ENCODE results near the gene TMEM117. TPM values are rescaled to one million over a fixed set of nuclear protein-coding genes. Genes with fewer than 3 reads are reported as not detected.

Gene TMEM117
- total and polyA plus RNA-seq, 2 donors (not counting 3 experiments of a cell fraction or from before 2014, with no cell fraction given), result 1.2 to 3.8 TPM

- no peaks in the 10 kb centered on the region for H3K9me3 ChIP-seq (replicated peaks; ENCODE audit: control insufficient read depth, insufficient read depth, low read length)
- H3K36me3 ChIP-seq (ENCODE audit: control insufficient read depth in 2 of 2, extremely low read depth in 1 of 2, insufficient read depth in 2 of 2, low read length in 2 of 2), result no peaks in the 10 kb centered on the region
- H4K20me1 ChIP-seq (replicated peaks; ENCODE audit: control insufficient read depth, extremely low read depth, insufficient read depth, low read length), result no peaks in the 10 kb centered on the region
- intact Hi-C loops (cut with micrococcal nuclease), result no loop called here
- H3K4me1 ChIP-seq (ENCODE audit: control insufficient read depth, extremely low read depth, insufficient read depth, low read length), result no peaks in the 10 kb centered on the region
- H3K9ac ChIP-seq (replicated peaks; ENCODE audit: extremely low read depth, insufficient read depth, low read length), result no peak overlapping the region
- no peaks in the 10 kb centered on the region for H3K9me1 ChIP-seq (replicated peaks; ENCODE audit: control insufficient read depth, extremely low read depth, insufficient read depth, low read length)
- CTCF ChIA-PET, result interaction anchor here (1.2 kb wide), 1 partner anchor 11 kb away, joined by 3 read pairs; no protein-coding TSS in a partner anchor
- no peak overlapping the region for H3K27ac ChIP-seq (ENCODE audit: insufficient read depth, low read depth, low read length)
- H3K79me2 ChIP-seq (ENCODE audit: control insufficient read depth, insufficient read depth, low read length), result no peaks in the 10 kb centered on the region
- POLR2A ChIA-PET, result no interaction called here
- no peak overlapping the region for H3K4me3 ChIP-seq (replicated peaks in 1 of 3; ENCODE audit: insufficient read depth in 1 of 3, low read depth in 1 of 3, low read length in 3 of 3)
- H3K4me2 ChIP-seq (ENCODE audit: insufficient read depth, low read length), result no peak overlapping the region
- H2AFZ ChIP-seq (ENCODE audit: low read depth, low read length), result no peak overlapping the region
- BruUV-seq (replicated peaks), result no TSS peak
- dilution Hi-C loops (cut with MboI; ENCODE audit: extremely low pct_ligation_motif_present, low sequenced_read_pairs), result no loop called here
- H3K27me3 ChIP-seq (ENCODE audit: control insufficient read depth in 2 of 2, insufficient read depth in 2 of 2, low read length in 2 of 2), result no peaks in the 10 kb centered on the region
- no peak for TF ChIP-seq MYC (IDR thresholded peaks at IDR 0.05; ENCODE audit: low read depth, low read length)
- TF ChIP-seq, protein P1, sequence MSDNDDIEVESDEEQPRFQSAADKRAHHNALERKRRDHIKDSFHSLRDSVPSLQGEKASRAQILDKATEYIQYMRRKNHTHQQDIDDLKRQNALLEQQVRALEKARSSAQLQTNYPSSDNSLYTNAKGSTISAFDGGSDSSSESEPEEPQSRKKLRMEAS (IDR thresholded peaks at IDR 0.05; ENCODE audit: insufficient read depth, insufficient read length), result no peak
- TF ChIP-seq, protein P2, sequence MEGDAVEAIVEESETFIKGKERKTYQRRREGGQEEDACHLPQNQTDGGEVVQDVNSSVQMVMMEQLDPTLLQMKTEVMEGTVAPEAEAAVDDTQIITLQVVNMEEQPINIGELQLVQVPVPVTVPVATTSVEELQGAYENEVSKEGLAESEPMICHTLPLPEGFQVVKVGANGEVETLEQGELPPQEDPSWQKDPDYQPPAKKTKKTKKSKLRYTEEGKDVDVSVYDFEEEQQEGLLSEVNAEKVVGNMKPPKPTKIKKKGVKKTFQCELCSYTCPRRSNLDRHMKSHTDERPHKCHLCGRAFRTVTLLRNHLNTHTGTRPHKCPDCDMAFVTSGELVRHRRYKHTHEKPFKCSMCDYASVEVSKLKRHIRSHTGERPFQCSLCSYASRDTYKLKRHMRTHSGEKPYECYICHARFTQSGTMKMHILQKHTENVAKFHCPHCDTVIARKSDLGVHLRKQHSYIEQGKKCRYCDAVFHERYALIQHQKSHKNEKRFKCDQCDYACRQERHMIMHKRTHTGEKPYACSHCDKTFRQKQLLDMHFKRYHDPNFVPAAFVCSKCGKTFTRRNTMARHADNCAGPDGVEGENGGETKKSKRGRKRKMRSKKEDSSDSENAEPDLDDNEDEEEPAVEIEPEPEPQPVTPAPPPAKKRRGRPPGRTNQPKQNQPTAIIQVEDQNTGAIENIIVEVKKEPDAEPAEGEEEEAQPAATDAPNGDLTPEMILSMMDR (IDR thresholded peaks at IDR 0.05; ENCODE audit: extremely low read depth in 1 of 2, insufficient read depth in 1 of 2, low read depth in 1 of 2, low read length in 2 of 2), result no peak
- no peak for TF ChIP-seq JUN (IDR thresholded peaks at IDR 0.05; ENCODE audit: borderline replicate concordance, insufficient read depth, insufficient read length, low read depth)
- TF ChIP-seq GATA2 (IDR thresholded peaks at IDR 0.05; ENCODE audit: insufficient read depth, insufficient read length, low read depth, low read length), result no peak
- TF ChIP-seq POLR2A (IDR thresholded peaks at IDR 0.05; ENCODE audit: low read depth, low read length), result no peak
- TF ChIP-seq FOS (IDR thresholded peaks at IDR 0.05; ENCODE audit: borderline replicate concordance, insufficient read depth, low read length), result no peak
- no peak for TF ChIP-seq POLR2AphosphoS5 (IDR thresholded peaks at IDR 0.05; ENCODE audit: insufficient read depth, low read depth, low read length)
- TF ChIP-seq EZH2 (IDR thresholded peaks at IDR 0.05; ENCODE audit: borderline replicate concordance, low read depth, low read length, severe bottlenecking), result no peak
- DNase-seq (ENCODE audit: low read depth, low spot score) (no peak), FAIRE-seq (no peak)
Measured at GRCh38 chr12:43964033-43964432, 128.2 kb downstream of the TMEM117 start.

Measured in endothelial cell of umbilical vein (primary cell).